NK-92 treated with Interleukin-12 subunit alpha and Interleukin-12 subunit beta, amount 100 ng/mL, for 24 hours (cell line): Measurements from ENCODE around the gene CHD2.

Experiments used
- DNase-seq: peaks from one replicate; lab custom pipeline; 2025; lab: John Stamatoyannopoulos, UW

Gene CHD2

DNA sequence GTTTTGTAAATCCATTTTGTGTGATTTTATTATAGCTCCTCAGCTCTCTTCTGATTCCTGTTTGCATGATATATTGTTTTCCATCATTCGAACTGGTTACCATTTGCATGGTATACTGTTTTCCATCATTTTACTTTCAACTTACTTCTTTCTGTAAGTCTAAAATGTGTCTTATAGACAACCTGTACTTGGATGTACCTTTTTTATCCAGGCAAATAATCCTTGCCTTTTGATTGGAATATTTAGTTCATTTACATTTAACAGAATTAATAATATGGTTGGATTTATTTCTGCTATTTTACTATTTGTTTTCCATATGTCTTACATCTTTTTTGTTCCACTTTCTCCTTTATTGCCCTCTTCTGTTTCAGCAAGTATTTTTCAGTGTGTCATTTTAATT is 62.8 kb downstream of the CHD2 start:
- no peak for DNase-seq

DNA sequence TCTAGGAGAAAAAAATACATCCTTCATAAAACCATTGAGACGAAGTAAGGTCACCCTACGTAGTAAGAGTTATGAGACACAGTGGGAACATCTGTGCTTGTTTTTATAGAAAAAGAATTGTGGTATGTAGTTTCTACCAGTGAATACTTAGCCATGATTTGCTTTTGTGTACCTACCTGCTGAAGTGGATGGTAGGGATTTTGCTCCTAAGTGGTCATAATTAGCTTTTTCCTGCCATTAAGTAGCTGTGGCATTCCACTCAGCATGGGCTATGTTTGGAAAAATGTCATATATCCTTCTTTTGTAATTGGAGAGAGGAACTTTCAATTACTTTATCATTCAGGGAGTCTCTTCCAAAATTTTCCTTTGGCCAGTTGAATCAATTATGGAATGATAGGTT is 63.7 kb downstream of the CHD2 start:
- no peak for DNase-seq

DNA sequence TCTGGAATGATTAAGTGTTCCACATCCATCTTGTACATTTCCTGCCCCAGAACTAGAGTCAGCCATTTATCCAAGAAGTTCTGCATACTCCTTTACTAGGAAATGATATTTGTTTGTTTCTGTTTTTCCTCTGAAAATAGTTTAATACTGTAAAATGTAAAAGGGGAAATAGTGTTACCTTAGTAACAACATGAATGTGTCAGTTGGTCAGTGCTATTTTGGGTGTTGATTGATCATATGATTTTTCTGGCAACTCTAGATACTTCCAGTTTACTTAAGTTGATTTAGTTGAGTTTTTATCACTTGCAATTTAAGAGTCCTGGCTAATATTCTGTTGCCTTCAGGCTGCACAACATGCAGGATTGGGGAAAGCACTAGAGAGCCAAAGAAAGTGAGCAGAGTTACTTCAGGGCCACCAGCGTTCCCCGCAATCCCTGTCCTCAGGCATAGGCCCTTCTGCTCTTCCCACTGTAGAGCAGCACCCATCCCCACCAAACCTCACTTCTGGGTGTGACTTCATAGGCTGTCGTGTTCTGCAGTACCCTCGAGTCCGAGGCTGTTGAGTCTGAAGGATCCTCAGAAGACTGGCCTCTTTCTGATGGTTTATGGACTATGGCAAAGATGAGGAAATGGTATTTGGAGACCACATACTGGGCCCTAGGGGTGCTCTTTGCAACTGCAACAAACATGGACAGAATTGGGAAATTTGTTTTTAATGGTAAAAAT is 69.0 kb downstream of the CHD2 start:
- DNase-seq = no peak

DNA sequence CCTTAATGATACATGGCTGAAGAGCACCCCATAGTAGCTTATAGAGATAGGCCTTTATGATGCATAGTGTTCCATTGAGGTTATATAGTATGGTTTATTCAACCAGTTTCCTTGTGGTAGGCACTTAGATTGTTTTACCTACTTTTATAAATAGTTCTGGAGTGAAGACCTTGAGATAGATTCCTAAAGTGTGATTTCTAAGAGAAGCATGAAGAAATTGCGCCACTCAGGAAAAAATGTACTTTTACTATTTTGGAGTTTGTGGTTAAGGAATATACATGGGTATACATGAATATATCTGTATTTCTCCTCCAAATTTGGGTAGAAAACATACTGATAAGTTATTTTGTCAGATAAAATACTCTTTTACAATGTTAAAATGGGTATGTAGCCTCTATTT is 70.5 kb downstream of the CHD2 start:
- no peak for DNase-seq

DNA sequence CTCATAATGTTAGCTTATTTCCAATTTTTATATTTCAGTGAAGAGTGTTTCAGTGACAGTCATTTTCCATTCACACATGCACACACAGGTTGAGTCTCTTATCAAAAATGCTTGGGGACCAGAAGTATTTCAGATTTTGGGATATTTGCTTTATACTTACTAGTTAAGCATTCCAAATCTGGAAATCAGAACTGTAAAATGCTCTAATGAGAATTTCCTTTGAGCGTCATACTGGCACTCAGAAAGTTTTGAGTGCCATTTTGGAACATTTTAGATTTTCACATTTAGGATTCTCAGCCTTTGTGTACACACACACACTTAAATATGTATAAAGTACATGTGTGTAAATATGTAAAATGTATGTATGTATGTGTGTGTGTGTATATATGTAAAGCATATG is 71.0 kb downstream of the CHD2 start:
- DNase-seq = no peak

DNA sequence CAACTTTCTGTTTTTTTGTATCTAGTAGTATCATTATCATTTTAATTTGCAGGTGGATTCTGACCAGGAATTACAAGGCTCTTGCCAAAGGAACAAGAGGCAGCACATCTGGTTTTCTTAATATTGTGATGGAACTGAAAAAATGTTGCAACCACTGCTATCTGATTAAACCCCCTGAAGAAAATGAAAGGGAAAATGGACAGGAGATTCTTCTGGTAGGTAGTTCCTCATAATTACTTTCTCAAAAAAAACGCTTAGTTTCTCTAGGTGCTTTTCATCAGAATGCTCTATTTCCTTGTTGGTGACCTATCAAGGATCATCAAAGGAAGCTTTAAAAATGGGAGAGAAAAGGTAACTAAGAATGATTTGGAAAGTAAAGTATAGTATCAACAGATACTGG is 71.6 kb downstream of the CHD2 start:
- DNase-seq = no peak

DNA sequence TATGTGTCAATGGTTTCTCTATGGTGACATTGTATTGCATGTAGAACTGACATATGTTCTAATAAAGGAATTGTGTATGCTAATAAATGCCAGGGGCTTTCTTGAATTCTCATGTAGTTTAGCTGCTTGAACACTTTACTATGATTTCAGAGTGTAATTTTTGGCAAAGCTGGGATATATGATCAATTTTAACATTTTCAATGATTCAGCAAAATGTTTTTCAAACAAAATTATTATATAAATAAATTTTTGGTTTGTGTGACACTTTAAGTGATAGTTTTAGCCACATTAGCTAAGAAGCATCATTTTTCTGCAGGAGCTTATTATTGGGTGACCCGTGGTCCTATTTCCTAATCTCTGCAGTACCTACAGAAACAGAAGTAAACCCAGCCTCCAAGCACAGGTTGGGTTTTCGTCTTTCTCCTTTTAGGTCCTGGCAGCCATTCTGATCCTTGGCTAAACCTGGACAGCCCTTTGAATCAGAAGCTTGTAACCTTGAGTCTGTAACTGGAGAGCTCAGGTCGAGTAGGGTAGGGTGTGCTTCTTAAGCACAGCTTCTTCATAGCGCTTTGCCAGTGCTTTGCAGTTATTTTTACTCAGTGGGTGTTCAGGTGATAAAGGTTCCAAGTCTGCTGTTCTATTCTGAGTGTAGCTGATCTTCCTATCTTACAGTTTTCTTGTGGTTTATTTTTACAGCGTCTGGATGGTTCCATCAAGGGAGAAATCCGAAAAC is 74.2 kb downstream of the CHD2 start:
- no peak for DNase-seq

DNA sequence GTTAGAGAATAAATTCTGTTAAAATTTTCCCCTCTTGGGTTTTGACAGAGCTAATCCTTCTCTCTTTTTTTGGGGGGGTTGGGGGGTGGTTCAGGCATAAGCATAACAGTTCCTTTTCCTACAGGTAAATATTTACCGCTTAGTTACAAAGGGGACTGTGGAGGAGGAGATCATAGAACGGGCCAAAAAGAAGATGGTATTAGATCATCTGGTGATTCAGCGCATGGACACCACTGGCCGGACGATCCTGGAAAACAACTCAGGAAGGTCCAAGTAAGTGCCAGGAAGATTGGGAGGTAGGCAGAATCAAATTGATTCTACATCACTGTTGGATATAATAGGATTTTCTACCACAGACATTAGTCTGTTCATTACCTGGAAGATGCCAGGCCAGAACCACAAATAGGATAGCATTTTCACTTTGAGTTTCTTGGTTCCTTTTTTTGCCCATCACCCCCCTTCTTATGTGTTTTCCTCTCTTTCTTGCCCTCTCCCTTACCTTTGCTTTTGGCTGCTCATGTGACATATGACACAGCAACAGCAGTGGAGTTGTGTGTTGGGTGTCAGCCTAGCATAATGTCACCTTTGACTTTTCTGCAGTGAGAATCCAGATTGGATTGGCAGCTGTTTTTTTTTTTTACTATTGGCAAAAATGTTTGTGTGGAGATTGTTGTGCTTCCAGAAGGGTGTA is 79.0 kb downstream of the CHD2 start:
- DNase-seq = no peak

DNA sequence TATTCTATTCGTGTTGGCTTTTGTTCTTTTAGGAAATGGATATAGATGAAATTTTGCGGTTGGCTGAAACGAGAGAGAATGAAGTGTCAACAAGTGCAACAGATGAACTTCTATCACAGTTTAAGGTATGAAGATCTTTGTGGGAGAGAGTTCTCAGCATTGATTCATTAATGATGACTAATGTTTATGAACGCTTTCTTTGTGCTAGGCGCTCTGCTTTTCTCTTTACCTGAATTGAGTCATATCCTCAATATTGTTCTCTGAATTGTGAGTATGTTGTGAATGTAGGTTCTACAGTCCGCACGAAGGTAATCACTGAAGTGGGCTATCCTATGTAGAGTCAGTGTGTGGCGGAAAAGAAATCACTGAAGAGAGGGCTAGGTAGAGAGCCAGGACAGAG is 81.2 kb downstream of the CHD2 start:
- no peak for DNase-seq

DNA sequence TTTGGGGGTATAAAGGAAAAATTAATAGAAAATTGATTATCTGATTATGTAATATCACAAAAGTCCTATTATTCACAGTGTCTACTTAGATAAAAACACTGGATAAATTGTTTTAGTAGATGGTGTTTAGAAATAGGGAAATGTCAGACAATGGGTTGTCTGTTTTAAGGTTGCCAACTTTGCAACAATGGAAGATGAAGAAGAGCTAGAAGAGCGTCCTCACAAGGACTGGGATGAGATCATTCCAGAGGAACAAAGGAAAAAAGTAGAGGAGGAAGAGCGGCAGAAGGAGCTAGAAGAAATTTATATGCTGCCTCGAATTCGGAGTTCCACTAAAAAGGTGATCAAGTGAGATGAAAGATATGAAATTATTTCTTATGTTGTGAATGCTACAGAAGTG is 84.0 kb downstream of the CHD2 start:
- DNase-seq = no peak

DNA sequence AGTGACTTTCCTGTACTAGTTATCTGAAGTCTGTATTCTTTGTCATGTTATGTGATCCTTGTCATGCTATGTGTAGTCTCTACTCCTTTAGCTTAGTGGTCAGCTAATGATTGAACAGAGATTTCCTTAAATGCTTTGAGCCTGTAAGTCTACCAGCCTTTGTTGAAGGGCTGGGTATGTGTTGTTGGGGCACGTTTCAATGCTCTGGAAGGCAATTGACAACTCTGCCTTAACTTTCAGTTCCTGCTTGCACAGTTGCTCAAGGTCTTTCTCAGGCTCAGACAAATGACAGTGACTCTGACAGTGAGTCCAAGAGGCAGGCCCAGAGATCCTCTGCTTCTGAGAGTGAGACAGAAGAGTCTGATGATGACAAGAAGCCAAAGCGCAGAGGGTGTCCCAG is 89.3 kb downstream of the CHD2 start:
- no peak for DNase-seq

DNA sequence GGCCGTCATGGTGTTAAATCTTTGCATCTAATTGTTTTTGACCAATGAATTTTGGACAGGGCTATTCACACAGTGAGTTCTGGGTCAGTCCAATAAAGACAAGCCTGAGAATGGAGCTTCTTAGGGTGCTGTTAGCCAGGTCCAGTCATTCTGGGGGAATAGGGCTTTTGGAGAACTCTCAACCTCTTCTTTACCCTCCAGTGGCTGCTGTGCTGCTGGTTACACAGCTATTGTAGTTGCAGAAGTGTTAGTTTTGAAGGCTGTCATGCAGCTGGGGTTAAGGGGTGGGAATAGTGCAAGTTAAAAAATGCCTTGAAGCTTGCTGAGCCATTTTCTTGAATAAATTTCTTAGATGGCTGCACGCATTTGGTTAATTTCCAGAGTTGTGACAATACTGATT is 89.9 kb downstream of the CHD2 start:
- no peak for DNase-seq

DNA sequence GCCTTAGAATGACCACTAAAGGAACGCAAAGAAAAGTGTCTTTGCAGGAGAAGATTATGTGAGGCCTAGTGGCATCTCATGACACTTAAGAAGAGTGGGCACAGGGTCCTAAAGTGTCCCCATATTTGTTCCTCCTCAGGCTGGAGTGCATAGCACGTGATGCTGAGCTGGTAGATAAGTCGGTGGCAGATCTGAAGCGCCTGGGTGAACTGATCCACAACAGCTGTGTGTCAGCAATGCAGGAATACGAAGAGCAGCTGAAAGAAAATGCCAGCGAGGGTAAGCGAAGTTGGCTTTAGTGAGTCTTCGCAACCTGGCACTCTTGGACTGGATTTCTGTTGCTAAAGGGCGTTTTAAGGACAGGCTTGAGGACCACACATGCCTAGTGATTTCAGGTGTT is 92.6 kb downstream of the CHD2 start:
- no peak for DNase-seq

DNA sequence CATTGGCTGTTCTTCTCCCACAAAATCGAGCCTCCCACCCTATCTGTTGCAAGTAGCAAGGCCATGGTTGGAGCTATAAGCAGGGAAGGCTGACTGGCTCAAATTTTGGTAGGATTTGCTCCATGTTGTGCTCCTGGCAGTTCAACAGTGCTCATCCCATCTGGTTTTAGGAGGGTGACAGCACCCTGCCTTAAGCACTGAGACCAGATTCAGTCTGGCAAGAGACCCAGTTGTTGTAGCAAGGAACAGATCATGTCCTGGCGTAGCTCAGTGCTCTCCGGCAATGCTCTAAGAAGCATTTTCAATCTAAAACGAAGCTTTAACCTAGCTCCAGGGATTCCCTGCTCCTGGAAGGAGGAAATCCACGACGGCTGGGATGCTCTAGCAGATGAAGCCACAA is 97.7 kb downstream of the CHD2 start:
- DNase-seq = no peak

DNA sequence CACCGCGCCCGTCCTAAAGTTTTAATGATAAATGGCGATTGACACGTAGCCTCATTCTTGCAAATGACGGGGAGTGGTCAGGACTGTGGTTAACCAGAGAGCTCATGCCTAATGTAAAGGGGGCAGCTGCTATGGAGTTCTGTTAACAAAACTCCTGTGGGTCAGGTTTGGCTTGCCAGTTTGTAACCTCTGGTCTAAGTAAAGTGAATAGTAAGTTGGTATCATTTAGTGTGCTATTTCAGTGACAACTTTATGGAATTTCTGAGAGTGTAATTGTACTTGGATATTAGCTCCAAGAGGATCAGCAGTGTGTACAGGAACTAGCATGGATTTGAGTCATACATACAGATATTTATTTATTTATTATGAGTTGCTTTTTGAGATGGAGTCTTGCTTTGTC is 101.0 kb downstream of the CHD2 start:
- DNase-seq = no peak

DNA sequence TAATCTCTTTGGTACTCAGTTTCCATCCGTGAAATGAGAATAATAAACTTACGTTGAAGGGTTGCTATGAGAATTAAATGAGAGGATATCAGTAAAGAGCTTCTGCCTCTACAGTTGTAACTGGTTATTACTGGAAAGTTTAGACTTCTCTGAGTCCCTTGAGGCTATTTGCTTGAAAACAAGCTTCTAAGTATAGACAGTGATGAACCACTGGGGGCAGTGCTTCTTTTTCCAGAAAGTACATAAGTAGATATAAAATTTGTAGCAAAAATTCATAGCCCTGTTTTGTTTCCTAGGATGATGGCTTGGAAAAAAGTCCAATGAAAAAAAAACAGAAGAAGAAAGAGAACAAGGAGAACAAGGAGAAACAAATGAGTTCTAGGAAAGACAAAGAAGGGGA is 101.8 kb downstream of the CHD2 start:
- DNase-seq = no peak

DNA sequence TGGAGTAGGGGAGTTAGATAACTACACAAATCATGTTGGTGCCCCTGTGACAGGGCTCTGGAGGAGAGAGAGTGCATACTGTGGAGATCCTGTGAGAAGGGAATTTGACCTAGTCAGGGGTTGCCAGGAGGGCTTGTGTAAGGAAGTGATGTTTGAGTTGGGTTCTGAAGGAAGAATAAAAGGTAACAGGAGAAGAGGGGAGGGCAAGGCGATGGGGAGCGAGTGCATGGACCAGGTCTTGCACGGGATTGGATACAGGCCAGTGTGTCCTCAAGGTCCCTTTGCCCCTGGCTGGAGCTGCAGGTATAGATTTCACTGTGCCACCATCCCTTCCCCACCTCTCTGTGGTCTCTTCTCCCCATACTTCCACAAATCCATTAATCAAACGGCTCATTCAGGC is 105.0 kb downstream of the CHD2 start:
- no peak for DNase-seq

DNA sequence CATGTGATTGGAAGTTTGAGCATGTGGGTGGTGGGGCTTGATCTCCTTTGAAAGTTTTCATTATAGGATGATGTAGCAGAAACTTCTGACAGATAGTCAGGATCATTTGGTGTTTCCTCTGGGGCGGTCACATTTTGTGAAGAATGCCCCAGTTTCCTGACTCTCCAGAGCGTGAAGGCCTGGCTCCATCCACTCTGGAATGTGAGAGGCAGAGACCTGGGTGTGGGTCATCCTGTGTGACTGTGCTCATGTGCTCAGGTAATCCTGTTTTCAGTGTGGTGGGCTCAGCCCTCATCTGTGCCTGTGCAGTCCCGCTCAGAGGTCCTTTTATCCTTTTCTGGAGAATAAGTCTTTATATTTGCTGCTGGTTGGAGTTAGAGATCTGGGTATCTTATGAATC is 107.9 kb downstream of the CHD2 start:
- no peak for DNase-seq

DNA sequence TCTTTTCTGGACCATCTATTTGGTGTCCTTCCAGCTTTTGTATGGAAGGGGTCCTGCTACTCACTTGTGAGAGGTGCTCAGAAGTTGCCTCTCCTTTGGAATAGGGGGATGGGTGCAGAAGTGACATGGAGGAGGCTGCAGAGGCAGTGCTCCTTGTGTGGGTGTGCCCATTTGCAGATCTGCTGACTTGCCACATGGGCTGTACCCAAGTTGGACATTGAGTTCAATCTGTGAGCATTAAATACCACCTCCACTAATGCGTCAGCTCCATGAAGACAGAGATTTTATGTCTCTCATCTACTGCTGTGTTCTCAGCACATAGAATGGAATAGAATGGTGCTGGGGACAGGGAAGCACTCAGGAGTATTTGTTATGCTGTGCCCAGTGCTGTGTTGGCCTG is 112.7 kb downstream of the CHD2 start:
- no peak for DNase-seq

DNA sequence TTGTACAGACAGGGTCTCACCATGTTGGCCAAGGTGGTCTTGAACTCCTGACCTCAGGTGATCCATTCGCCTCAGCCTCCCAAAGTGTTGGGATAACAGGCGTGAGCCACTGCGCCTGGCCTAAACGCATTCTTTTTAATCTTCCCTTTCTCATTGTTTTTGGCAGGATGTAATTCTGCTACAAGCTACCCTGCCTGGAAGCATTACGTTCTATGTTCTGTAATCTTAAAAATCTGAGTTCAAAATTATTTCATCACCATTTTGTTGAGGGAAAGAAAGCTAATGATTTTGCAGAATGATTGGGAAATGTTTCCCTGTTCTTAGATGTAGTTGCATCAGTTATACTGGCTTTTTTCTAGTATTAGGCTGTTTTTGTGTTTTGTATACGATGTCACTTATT is 117.4 kb downstream of the CHD2 start:
- no peak for DNase-seq

DNA sequence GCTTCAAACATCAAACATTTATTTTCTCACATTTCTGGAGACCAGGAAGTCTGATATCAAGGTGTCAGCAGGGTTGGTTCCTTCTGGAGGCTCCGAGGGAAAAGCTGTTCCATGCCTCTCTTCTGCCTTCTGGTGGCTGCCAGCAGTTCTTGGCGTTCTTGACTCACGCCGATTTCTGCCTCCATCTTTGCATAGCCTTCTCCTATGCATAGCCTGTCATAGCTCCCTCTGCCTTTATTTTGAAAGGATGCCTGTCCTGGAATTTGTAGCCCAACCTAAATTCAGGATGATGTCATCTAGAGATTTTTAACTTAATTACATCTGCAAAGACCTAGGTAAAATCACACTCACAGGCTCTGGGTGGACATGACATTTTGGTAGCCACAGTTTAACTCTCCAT is 118.5 kb downstream of the CHD2 start:
- DNase-seq = no peak

DNA sequence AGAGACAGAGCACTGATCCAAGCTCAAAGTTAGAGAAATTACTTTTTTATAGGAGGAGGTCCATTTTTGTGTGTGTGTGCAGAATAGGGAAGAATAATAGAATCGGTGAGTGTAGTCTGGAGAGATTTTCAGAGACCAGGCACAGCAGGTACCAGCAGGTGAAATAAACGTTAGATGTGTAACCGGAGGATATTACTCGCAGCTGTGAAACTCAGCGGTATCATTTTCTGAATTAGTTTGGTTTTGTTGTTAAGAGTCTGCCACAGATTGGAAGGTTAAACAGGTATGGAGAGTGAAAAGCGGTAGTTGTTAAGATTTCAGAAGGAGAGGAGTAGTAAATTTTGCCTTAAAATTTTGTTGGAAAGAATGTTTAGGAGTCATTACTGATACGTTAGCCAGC is 119.0 kb downstream of the CHD2 start:
- no peak for DNase-seq

DNA sequence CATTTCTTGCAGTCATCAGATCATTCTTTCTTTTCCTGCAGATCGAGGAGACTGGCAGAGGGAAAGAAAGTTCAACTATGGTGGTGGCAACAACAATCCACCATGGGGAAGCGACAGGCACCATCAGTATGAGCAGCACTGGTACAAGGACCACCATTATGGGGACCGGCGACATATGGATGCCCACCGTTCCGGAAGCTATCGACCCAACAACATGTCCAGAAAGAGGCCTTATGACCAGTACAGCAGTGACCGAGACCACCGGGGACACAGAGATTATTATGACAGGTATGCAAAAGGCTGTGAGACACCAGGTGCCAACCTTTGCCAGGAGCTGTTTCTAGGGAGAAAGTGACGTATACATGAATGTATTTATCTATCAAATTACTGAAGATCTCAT is 119.8 kb downstream of the CHD2 start:
- DNase-seq = no peak
